H9 (cell line): Measurements from ENCODE around the gene CLSTN3. TPM values are rescaled to one million over a fixed set of nuclear protein-coding genes. Genes with fewer than 3 reads are reported as not detected.

Experiments used
- DNase-seq: peaks from one replicate; pipeline ENCODE4 v3.0.0-alpha.2; 2017
- H2AFZ ChIP-seq: one replicate; pipeline ENCODE4 v1.6.1; 2013; ENCODE audit warnings: mild to moderate bottlenecking, low read length, control low read depth, moderate library complexity
- H2AK5ac ChIP-seq: 2 replicates; pipeline ENCODE4 v1.6.1; 2013; ENCODE audit warnings: low read length, control low read depth, mixed read lengths; ENCODE audit not compliant: insufficient read length
- H2BK120ac ChIP-seq: one replicate; pipeline ENCODE4 v1.6.1; 2013; ENCODE audit warnings: low read depth, mild to moderate bottlenecking, low read length, control low read depth, inconsistent platforms; ENCODE audit not compliant: poor library complexity, severe bottlenecking
- H2BK12ac ChIP-seq: 2 replicates; pipeline ENCODE4 v1.6.1; 2013; ENCODE audit warnings: low read length, control low read depth, mixed read lengths, low read depth; ENCODE audit not compliant: insufficient read length
- H2BK15ac ChIP-seq: 2 replicates; pipeline ENCODE4 v1.6.1; 2013; ENCODE audit warnings: low read depth, low read length, control low read depth
- H2BK20ac ChIP-seq: one replicate; pipeline ENCODE4 v1.6.1; 2013; ENCODE audit warnings: low read depth, mild to moderate bottlenecking, low read length, control low read depth, inconsistent platforms; ENCODE audit not compliant: poor library complexity, severe bottlenecking
- H2BK5ac ChIP-seq: 2 replicates; pipeline ENCODE4 v1.6.1; 2013; ENCODE audit warnings: low read length, control low read depth, mixed read lengths; ENCODE audit not compliant: insufficient read length
- H3K14ac ChIP-seq: 2 replicates; pipeline ENCODE4 v1.6.1; 2013; ENCODE audit warnings: low read length, control low read depth; ENCODE audit not compliant: insufficient read depth
- H3K18ac ChIP-seq: 2 replicates; pipeline ENCODE4 v1.6.1; 2013; ENCODE audit warnings: low read depth, mild to moderate bottlenecking, mixed read lengths, low read length, control low read depth; ENCODE audit not compliant: insufficient read length
- H3K23ac ChIP-seq: 2 replicates; pipeline ENCODE4 v1.6.1; 2013; ENCODE audit warnings: low read length, control low read depth, mixed read lengths, low read depth; ENCODE audit not compliant: insufficient read length
- H3K23me2 ChIP-seq: 2 replicates; pipeline ENCODE4 v1.6.1; 2013; ENCODE audit warnings: low read depth, mild to moderate bottlenecking, mixed read lengths, low read length, control low read depth; ENCODE audit not compliant: insufficient read length, poor library complexity, severe bottlenecking
- H3K27ac ChIP-seq: 2 replicates; pipeline ENCODE4 v1.5.1; 2013; ENCODE audit warnings: low read length, control low read depth, mixed read lengths, low read depth; ENCODE audit not compliant: insufficient read length
- H3K27me3 ChIP-seq: 2 replicates; pipeline ENCODE4 v1.6.1; 2013; ENCODE audit warnings: low read length, control low read depth, inconsistent platforms; ENCODE audit not compliant: insufficient read depth
- H3K4ac ChIP-seq: 2 replicates; pipeline ENCODE4 v1.6.1; 2013; ENCODE audit warnings: low read depth, mild to moderate bottlenecking, control low read depth, inconsistent platforms, low read length, moderate library complexity
- H3K4me1 ChIP-seq: 2 replicates; pipeline ENCODE4 v1.6.1; 2013; ENCODE audit warnings: low read length, control low read depth, inconsistent platforms; ENCODE audit not compliant: insufficient read depth
- H3K4me2 ChIP-seq: 2 replicates; pipeline ENCODE4 v1.6.1; 2013; ENCODE audit warnings: low read length, control low read depth, mixed read lengths; ENCODE audit not compliant: insufficient read length, insufficient read depth
- H3K56ac ChIP-seq: 2 replicates; pipeline ENCODE4 v1.6.1; 2013; ENCODE audit warnings: low read depth, mild to moderate bottlenecking, mixed read lengths, low read length, control low read depth; ENCODE audit not compliant: insufficient read length
- H3K79me1 ChIP-seq: 2 replicates; pipeline ENCODE4 v1.6.1; 2013; ENCODE audit warnings: low read depth, mild to moderate bottlenecking, moderate library complexity, low read length, control low read depth, inconsistent platforms; ENCODE audit not compliant: insufficient read depth, poor library complexity, severe bottlenecking
- H3K79me2 ChIP-seq: 2 replicates; pipeline ENCODE4 v1.6.1; 2013; ENCODE audit warnings: low read length, control low read depth, inconsistent platforms; ENCODE audit not compliant: insufficient read depth
- H3K9ac ChIP-seq: 2 replicates; pipeline ENCODE4 v1.6.1; 2013; ENCODE audit warnings: low read length, control low read depth, mixed read lengths; ENCODE audit not compliant: insufficient read length; ENCODE audit errors: extremely low read depth
- H3K9me3 ChIP-seq: one replicate; pipeline ENCODE4 v1.6.1; 2013; ENCODE audit warnings: low read depth, low read length, inconsistent platforms; ENCODE audit not compliant: control insufficient read depth
- H3T11ph ChIP-seq: one replicate; pipeline ENCODE4 v1.6.1; 2013; ENCODE audit warnings: mild to moderate bottlenecking, low read length, control low read depth, inconsistent platforms
- H4K20me1 ChIP-seq: one replicate; pipeline ENCODE4 v1.6.1; 2013; ENCODE audit not compliant: control insufficient read depth, insufficient read length, insufficient read depth
- H4K5ac ChIP-seq: 2 replicates; pipeline ENCODE4 v1.6.1; 2013; ENCODE audit warnings: low read depth, mild to moderate bottlenecking, mixed read lengths, low read length, control low read depth; ENCODE audit not compliant: insufficient read length
- H4K8ac ChIP-seq: replicated peaks from 2 replicates; pipeline ENCODE4 v1.6.1; 2013; ENCODE audit warnings: low read length, control low read depth, mixed read lengths, low read depth; ENCODE audit not compliant: insufficient read length
- H4K91ac ChIP-seq: 2 replicates; pipeline ENCODE4 v1.6.1; 2013; ENCODE audit warnings: low read depth, mild to moderate bottlenecking, moderate library complexity, mixed read lengths, low read length, control low read depth; ENCODE audit not compliant: insufficient read length
- H3K27ac Mint-ChIP-seq, 3 experiments: 2 replicates in 2 of 3; 3 replicates in 1 of 3; pipeline ENCODE4 v1.8.0; 2020 to 2021; ENCODE audit warnings: mixed read lengths in 3 of 3, mild to moderate bottlenecking in 1 of 3, moderate library complexity in 1 of 3
- H3K27me3 Mint-ChIP-seq: 2 replicates; pipeline ENCODE4 v1.8.0; 2021; ENCODE audit warnings: low read depth, mild to moderate bottlenecking, moderate library complexity, mixed read lengths
- H3K36me3 Mint-ChIP-seq, 3 experiments: 2 replicates in 2 of 3; 3 replicates in 1 of 3; pipeline ENCODE4 v1.8.0; 2020 to 2021; ENCODE audit warnings: low read depth in 3 of 3, mixed read lengths in 3 of 3; ENCODE audit not compliant: insufficient read depth in 1 of 3
- H3K4me1 Mint-ChIP-seq, 2 experiments: 2 replicates each; pipeline ENCODE4 v1.8.0; 2020; ENCODE audit warnings: mixed read lengths in 2 of 2
- H3K4me3 Mint-ChIP-seq, 2 experiments: 2 replicates in 1 of 2; 3 replicates in 1 of 2; pipeline ENCODE4 v1.8.0; 2020 to 2021; ENCODE audit warnings: mild to moderate bottlenecking in 2 of 2, mixed read lengths in 2 of 2, moderate library complexity in 1 of 2
- H3K9me3 Mint-ChIP-seq, 2 experiments: 2 replicates in 1 of 2; 3 replicates in 1 of 2; pipeline ENCODE4 v1.8.0; 2020; ENCODE audit warnings: mild to moderate bottlenecking in 2 of 2, mixed read lengths in 2 of 2, moderate library complexity in 1 of 2
- CTCF ChIP-seq: fragments of 200-600 bp; sonication (generic); conservative IDR thresholded peaks from 3 replicates; pipeline ENCODE4 v1.8.0; 2021; ENCODE audit warnings: antibody characterized with exemption, mild to moderate bottlenecking
- WGBS: extraction: QIAGEN DNeasy Blood & Tissue Kit; methylation state at CpG from one replicate; pipeline ENCODE4 v1.1.7; 2013; ENCODE audit warnings: missing lambda C conversion rate, low lambda C conversion rate, mixed read lengths; ENCODE audit not compliant: insufficient read length; ENCODE audit errors: extremely low coverage; 5-methylcytosine and 5-hydroxymethylcytosine counted together
- total RNA-seq: library from RNA; stranded (reverse); gene quantifications from 2 replicates; pipeline ENCODE4 v1.2.1, GENCODE V29; 2021

CLSTN3 gene
- total RNA-seq, 1 experiment from 2014 or later, result 26.2 TPM

- no peak overlapping the region for H3K27ac Mint-ChIP-seq
- peaks cover 3% of the 10 kb centered on the region; the same call in 1 of the 2 replicates for H3K4me1 ChIP-seq
- WGBS, result no CpG with 5 or more reads among the region's 2 CpGs
- H3K23ac ChIP-seq, result no peak overlapping the region
- H4K91ac ChIP-seq, result no peak overlapping the region
- H3K79me1 ChIP-seq, result no peaks in the 10 kb centered on the region
- H3K18ac ChIP-seq, result no peak overlapping the region
- no peak overlapping the region for H3K56ac ChIP-seq
- H3K4me3 Mint-ChIP-seq, result no peak overlapping the region
- no peak overlapping the region for H2AK5ac ChIP-seq
- H2BK20ac ChIP-seq, result no peak overlapping the region
- H3K14ac ChIP-seq, result no peak overlapping the region
- peaks cover 1 to 3% of the 10 kb centered on the region in 2 experiments; a peak in 3 of 5 replicates for H3K9me3 Mint-ChIP-seq
- H2BK15ac ChIP-seq, result no peak overlapping the region
- H3K79me2 ChIP-seq, result no peaks in the 10 kb centered on the region; the same call in 1 of the 2 replicates
- H3K4me1 Mint-ChIP-seq, result peaks cover 10 to 12% of the 10 kb centered on the region in 2 experiments
- no peak overlapping the region for H2AFZ ChIP-seq
- no peak overlapping the region for H4K5ac ChIP-seq
- no peak for DNase-seq
- no peaks in the 10 kb centered on the region for H3K27me3 ChIP-seq
- no peaks in the 10 kb centered on the region for H4K20me1 ChIP-seq
- H2BK120ac ChIP-seq, result no peak overlapping the region
- no peak overlapping the region for H2BK5ac ChIP-seq
- H3T11ph ChIP-seq, result no peak overlapping the region
- H3K23me2 ChIP-seq, result peaks cover 14% of the 10 kb centered on the region
- no peaks in the 10 kb centered on the region for H3K9me3 ChIP-seq
- H3K4me2 ChIP-seq, result no peak overlapping the region
- H3K4ac ChIP-seq, result no peak overlapping the region
- no peak for TF ChIP-seq CTCF
- no peak overlapping the region for H3K27ac ChIP-seq
- no peak overlapping the region for H3K9ac ChIP-seq
- H3K36me3 Mint-ChIP-seq, result peaks cover 46 to 53% (median 50%) of the 10 kb centered on the region in 3 experiments
- H4K8ac ChIP-seq, result no peak overlapping the region
- H3K27me3 Mint-ChIP-seq, result no peaks in the 10 kb centered on the region
- H2BK12ac ChIP-seq, result no peak overlapping the region
Measured at GRCh38 chr12:7193674-7194073, 63.5 kb downstream of the CLSTN3 start.
